GM10266 (cell line): ENCODE data around the gene FILIP1L.

Experiments
- DNase-seq: peaks from one replicate; pipeline ENCODE4 v3.0.0; 2012; ENCODE audit errors: extremely low spot score
- CTCF ChIP-seq: IDR thresholded peaks from 2 replicates; pipeline ENCODE4 v1.5.1; 2012; ENCODE audit warnings: mild to moderate bottlenecking, low read depth; ENCODE audit not compliant: control insufficient read depth, insufficient read depth; ENCODE audit errors: missing control alignments

The FILIP1L gene

GRCh38 chr3:100075196-100075595, 39.1 kb downstream of the FILIP1L start:
- no peak for TF ChIP-seq CTCF
- no peak for DNase-seq

GRCh38 chr3:100073714-100074307, 40.5 kb downstream of the FILIP1L start:
- DNase-seq: peak; percentile 16

GRCh38 chr3:100073049-100073713, 41.1 kb downstream of the FILIP1L start:
- no peak for TF ChIP-seq CTCF

More at GRCh38 chr3:100073714-100074307, 40.5 kb downstream of the FILIP1L start:
- TF ChIP-seq CTCF: no peak

GRCh38 chr3:100072326-100073048, 41.8 kb downstream of the FILIP1L start:
- TF ChIP-seq CTCF: no peak
- DNase-seq: no peak

More at GRCh38 chr3:100073049-100073713, 41.1 kb downstream of the FILIP1L start:
- DNase-seq: no peak

- TF ChIP-seq CTCF: no peak
- DNase-seq: no peak
These were observed 44.8 kb downstream of the FILIP1L start for GRCh38 chr3:100069472-100069871.

- peak; percentile 71 for DNase-seq
- TF ChIP-seq CTCF: peak; percentile 80
These were observed 45.5 kb downstream of the FILIP1L start for GRCh38 chr3:100068826-100069225.

GRCh38 chr3:100067589-100067988, 46.7 kb downstream of the FILIP1L start:
- no peak for DNase-seq
- TF ChIP-seq CTCF: no peak
